Osteocyte (in vitro differentiated cells): ENCODE measurements around the gene RANBP10. TPM values are rescaled to one million over a fixed set of nuclear protein-coding genes. Genes with fewer than 3 reads are reported as not detected.
A peak's percentile ranks its signal among the peaks of the same experiment; 100 is the strongest.

Source experiments
- DNase-seq: peaks from one replicate; pipeline ENCODE4 v3.0.0; 2021; ENCODE audit warnings: mixed read lengths; ENCODE audit not compliant: unreplicated experiment; ENCODE audit errors: extremely low spot score
- H3K27ac Mint-ChIP-seq: one replicate; pipeline ENCODE4 v1.8.0; 2021; ENCODE audit warnings: mild to moderate bottlenecking, mixed read lengths; ENCODE audit not compliant: unreplicated experiment
- H3K27me3 Mint-ChIP-seq: one replicate; pipeline ENCODE4 v1.8.0; 2021; ENCODE audit warnings: mixed read lengths; ENCODE audit not compliant: unreplicated experiment
- H3K36me3 Mint-ChIP-seq: one replicate; pipeline ENCODE4 v1.8.0; 2021; ENCODE audit warnings: mixed read lengths; ENCODE audit not compliant: unreplicated experiment
- H3K4me1 Mint-ChIP-seq: one replicate; pipeline ENCODE4 v1.8.0; 2021; ENCODE audit warnings: mixed read lengths; ENCODE audit not compliant: unreplicated experiment
- H3K4me3 Mint-ChIP-seq: one replicate; pipeline ENCODE4 v1.8.0; 2021; ENCODE audit warnings: mild to moderate bottlenecking, moderate library complexity, mixed read lengths; ENCODE audit not compliant: unreplicated experiment
- H3K9me3 Mint-ChIP-seq: one replicate; pipeline ENCODE4 v1.8.0; 2021; ENCODE audit warnings: mixed read lengths; ENCODE audit not compliant: unreplicated experiment
- total RNA-seq: library from RNA; stranded (reverse); gene quantifications from 2 replicates; pipeline ENCODE4 v1.2.1, GENCODE V29; 2021
- TF ChIP-seq, protein P1 (sequence below): fragments of 200-600 bp; sonication (generic); IDR thresholded peaks from 2 replicates; pipeline ENCODE4 v1.5.0; 2021; ENCODE audit warnings: antibody characterized with exemption, mild to moderate bottlenecking, moderate library complexity

Gene RANBP10
- total RNA-seq, 1 donor from 2014 or later = 18.9 TPM

DNA sequence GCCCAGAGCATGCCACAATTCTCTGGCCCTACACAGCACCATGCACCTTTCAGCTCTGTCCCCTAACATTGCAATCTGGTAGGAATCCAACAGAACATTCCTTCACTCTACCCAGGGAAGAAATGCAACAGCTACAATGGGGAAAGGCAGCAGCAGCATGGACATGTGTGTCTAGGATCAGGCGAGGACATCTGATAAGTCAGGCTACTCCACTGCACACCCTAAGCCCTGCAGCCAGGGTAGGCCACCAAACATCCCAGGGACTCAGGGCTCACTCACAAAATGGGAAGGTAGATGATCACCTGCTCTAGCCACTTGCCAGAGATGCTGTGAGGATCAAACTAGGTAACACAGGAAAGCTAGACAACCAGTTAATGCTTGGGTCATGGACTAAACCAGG is 5.1 kb downstream of the RANBP10 start:
- Mint-ChIP-seq H3K4me1 (peaks cover 16% of the 10 kb centered on the region), H3K9me3 (no peaks in the 10 kb centered on the region), H3K27ac (no peak overlapping the region), H3K4me3 (no peak overlapping the region), H3K27me3 (no peaks in the 10 kb centered on the region), H3K36me3 (peaks cover 16% of the 10 kb centered on the region)
- TF ChIP-seq, protein P1, sequence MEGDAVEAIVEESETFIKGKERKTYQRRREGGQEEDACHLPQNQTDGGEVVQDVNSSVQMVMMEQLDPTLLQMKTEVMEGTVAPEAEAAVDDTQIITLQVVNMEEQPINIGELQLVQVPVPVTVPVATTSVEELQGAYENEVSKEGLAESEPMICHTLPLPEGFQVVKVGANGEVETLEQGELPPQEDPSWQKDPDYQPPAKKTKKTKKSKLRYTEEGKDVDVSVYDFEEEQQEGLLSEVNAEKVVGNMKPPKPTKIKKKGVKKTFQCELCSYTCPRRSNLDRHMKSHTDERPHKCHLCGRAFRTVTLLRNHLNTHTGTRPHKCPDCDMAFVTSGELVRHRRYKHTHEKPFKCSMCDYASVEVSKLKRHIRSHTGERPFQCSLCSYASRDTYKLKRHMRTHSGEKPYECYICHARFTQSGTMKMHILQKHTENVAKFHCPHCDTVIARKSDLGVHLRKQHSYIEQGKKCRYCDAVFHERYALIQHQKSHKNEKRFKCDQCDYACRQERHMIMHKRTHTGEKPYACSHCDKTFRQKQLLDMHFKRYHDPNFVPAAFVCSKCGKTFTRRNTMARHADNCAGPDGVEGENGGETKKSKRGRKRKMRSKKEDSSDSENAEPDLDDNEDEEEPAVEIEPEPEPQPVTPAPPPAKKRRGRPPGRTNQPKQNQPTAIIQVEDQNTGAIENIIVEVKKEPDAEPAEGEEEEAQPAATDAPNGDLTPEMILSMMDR = no peak
- DNase-seq = no peak

DNA sequence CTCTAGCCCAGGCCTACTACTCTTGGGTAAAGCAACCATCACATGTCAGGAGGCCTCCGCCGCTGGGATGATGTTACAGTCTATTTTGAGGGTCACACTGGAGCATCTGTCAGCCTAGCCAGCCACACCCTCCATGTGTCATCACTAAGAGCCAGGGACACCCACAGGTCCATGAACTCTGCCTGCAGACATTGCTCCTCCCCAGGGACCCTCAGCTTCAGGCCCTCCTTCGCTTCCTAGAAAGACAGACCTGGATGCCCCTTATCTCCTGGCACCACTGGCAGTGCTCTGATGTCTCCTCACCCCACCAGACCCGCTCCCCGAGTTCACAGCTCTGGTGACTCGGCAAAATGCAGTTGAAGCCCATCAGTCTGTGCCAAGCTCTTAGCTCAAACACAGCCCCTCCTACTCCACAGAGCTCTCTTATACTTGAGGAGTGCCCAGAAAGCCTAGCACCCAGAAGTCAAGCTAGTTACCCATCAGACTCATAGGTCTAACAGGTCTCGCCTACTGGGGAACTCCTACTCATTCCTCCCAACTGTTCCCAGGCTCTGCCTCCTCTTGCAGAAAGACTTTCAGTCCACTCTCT is 5.9 kb downstream of the RANBP10 start:
- no peaks in the 10 kb centered on the region for H3K27me3 Mint-ChIP-seq
- peaks cover 14% of the 10 kb centered on the region for H3K4me1 Mint-ChIP-seq
- TF ChIP-seq, protein P1 = no peak
- DNase-seq = no peak
- no peak overlapping the region for H3K4me3 Mint-ChIP-seq
- H3K9me3 Mint-ChIP-seq = no peaks in the 10 kb centered on the region
- peak overlapping the region; percentile 40 for H3K27ac Mint-ChIP-seq
- peaks cover 16% of the 10 kb centered on the region for H3K36me3 Mint-ChIP-seq

DNA sequence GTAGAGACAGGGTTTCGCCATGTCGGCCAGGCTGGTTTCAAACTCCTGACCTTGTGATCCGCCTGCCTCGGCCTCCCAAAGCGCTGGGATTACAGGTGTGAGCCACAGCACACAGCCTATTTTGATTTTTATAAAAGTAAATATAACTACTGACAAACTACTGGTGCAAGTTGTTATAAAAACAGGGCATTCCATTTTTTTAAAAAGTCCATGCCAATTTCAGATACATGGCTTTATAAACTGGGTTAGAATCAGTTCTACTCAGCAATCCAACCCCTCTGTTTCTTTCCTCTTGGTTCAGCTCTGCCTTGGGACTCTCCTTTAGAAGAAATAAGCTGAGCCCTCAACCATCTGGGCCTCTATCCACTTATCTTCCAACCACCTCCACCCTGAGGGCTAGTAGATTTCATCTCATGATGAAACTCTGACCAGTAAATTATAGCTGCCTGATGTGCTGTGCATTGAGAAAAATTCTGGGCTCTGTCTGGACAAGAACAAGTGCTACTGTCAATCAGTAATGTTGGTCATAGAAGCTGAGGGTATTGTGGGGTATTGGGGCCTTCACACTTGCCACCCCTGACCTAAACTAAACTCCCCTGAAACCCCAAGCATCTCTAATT is 10.2 kb downstream of the RANBP10 start:
- no peaks in the 10 kb centered on the region for H3K9me3 Mint-ChIP-seq

DNA sequence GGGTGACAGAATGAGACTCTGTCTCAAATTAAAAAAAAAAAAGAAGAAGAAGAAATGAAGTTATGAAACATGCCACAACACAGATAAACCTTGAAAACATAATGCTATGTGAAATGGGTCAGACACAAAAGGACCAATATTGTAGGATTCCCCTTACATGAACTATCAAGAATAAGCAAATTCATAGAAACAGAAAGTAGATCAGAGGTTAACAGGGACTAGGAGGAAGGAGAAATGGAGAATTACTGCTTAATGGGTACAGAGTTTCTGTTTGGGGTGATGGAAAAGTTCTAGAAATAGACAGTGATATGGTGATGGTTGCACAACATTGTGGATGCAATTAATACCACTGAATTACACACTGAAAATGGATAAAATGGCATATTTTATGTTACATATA is 16.3 kb downstream of the RANBP10 start:
- no peak overlapping the region for H3K27ac Mint-ChIP-seq
- H3K4me1 Mint-ChIP-seq = no peaks in the 10 kb centered on the region
- no peaks in the 10 kb centered on the region for H3K36me3 Mint-ChIP-seq
- DNase-seq = no peak
- H3K4me3 Mint-ChIP-seq = no peak overlapping the region
- H3K27me3 Mint-ChIP-seq = no peaks in the 10 kb centered on the region
- H3K9me3 Mint-ChIP-seq = no peaks in the 10 kb centered on the region
- TF ChIP-seq, protein P1 = no peak

More for the DNA sequence above, 10.2 kb downstream of the RANBP10 start:
- Mint-ChIP-seq H3K4me3 (no peak overlapping the region), H3K36me3 (peaks cover 14% of the 10 kb centered on the region), H3K27me3 (no peaks in the 10 kb centered on the region), H3K27ac (no peak overlapping the region), H3K4me1 (peaks cover 6% of the 10 kb centered on the region)
- DNase-seq = no peak
- TF ChIP-seq, protein P1 = no peak

DNA sequence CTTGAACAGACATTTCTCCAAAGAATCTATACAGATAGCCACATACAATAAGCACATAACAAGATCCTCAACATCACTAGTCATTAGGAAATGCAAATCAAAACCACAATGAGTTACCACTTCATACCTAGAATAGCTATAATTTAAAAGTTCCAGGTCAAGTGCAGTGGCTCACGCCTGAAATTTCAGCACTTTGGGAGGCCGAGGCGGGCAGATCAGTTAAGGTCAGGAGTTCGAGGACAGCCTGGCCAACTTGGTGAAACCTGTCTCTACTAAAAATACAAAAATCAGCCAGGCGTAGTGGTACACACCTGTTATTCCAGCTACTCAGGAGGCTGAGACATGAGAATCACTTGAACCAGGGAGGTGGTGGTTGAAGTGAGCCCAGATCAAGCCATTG is 19.9 kb downstream of the RANBP10 start:
- DNase-seq = no peak
- Mint-ChIP-seq H3K27ac (no peak overlapping the region), H3K27me3 (no peaks in the 10 kb centered on the region), H3K4me3 (no peak overlapping the region), H3K4me1 (no peaks in the 10 kb centered on the region), H3K9me3 (no peaks in the 10 kb centered on the region), H3K36me3 (peaks cover 2% of the 10 kb centered on the region)
- TF ChIP-seq, protein P1 = no peak
